WTC11 (cell line): ENCODE results near the gene UMOD. TPM values are rescaled to one million over a fixed set of nuclear protein-coding genes. Genes with fewer than 3 reads are reported as not detected.

Source experiments
- ATAC-seq: fragments of 200-7000 bp; cut with Tn5 transposase; 2 replicates; pipeline ENCODE4 v1.10.0; 2021; ENCODE audit warnings: mild to moderate bottlenecking, moderate library complexity
- CTCF ChIA-PET: fragments of 300-600 bp; sonication (Branson Sonifier 250); formaldehyde crosslinking; loops from one replicate; lab custom pipeline; 2021; ENCODE audit warnings: antibody characterized with exemption; lab: Charles Lee
- POLR2A ChIA-PET: fragments of 350-600 bp; sonication (Branson Sonifier 250); formaldehyde crosslinking; loops from one replicate; lab custom pipeline; 2021; ENCODE audit warnings: antibody characterized with exemption; lab: Charles Lee
- DNase-seq: peaks from one replicate; pipeline ENCODE4 v3.0.0; 2021; ENCODE audit warnings: low spot score
- H3K27ac Mint-ChIP-seq: 2 replicates; pipeline ENCODE4 v1.8.0; 2021; ENCODE audit warnings: mixed read lengths
- H3K27me3 Mint-ChIP-seq: 2 replicates; pipeline ENCODE4 v1.8.0; 2021; ENCODE audit warnings: low read depth, mild to moderate bottlenecking, moderate library complexity, mixed read lengths
- H3K36me3 Mint-ChIP-seq: 2 replicates; pipeline ENCODE4 v1.8.0; 2021; ENCODE audit warnings: mixed read lengths
- H3K4me1 Mint-ChIP-seq: 2 replicates; pipeline ENCODE4 v1.8.0; 2022; ENCODE audit warnings: mixed read lengths
- H3K4me3 Mint-ChIP-seq: 2 replicates; pipeline ENCODE4 v1.8.0; 2021; ENCODE audit warnings: mild to moderate bottlenecking, moderate library complexity, mixed read lengths
- H3K9me3 Mint-ChIP-seq: 2 replicates; pipeline ENCODE4 v1.8.0; 2021; ENCODE audit warnings: mixed read lengths
- ATF6 ChIP-seq: sonication (generic); formaldehyde crosslinking; IDR thresholded peaks from 2 replicates; pipeline ENCODE4 v1.8.1; 2023; ENCODE audit warnings: mild to moderate bottlenecking, missing genetic modification reagents
- ETV6 ChIP-seq: sonication (generic); formaldehyde crosslinking; IDR thresholded peaks from 2 replicates; pipeline ENCODE4 v1.8.1; 2022; ENCODE audit warnings: mild to moderate bottlenecking, missing genetic modification reagents
- FOXP4 ChIP-seq: sonication (generic); formaldehyde crosslinking; IDR thresholded peaks from 2 replicates; pipeline ENCODE4 v1.8.0; 2022; ENCODE audit warnings: mild to moderate bottlenecking, missing genetic modification reagents
- GABPB1 ChIP-seq: sonication (generic); formaldehyde crosslinking; IDR thresholded peaks from 2 replicates; pipeline ENCODE4 v1.8.1; 2023; ENCODE audit warnings: mild to moderate bottlenecking, missing genetic modification reagents
- JAZF1 ChIP-seq: fragments of 250-450 bp; sonication (Bioruptor Pico); IDR thresholded peaks from 2 replicates; pipeline ENCODE4 v1.9.0; 2021; ENCODE audit warnings: moderate library complexity, mild to moderate bottlenecking, inconsistent platforms
- MLX ChIP-seq: sonication (generic); formaldehyde crosslinking; IDR thresholded peaks from 2 replicates; pipeline ENCODE4 v1.8.1; 2023; ENCODE audit warnings: mild to moderate bottlenecking, missing genetic modification reagents, moderate library complexity
- NFE2L1 ChIP-seq: sonication (generic); formaldehyde crosslinking; IDR thresholded peaks from 2 replicates; pipeline ENCODE4 v1.8.1; 2023; ENCODE audit warnings: missing genetic modification reagents
- OVOL2 ChIP-seq: fragments of 250-450 bp; sonication (Bioruptor Pico); IDR thresholded peaks from 2 replicates; pipeline ENCODE4 v1.9.0; 2021; ENCODE audit warnings: mild to moderate bottlenecking, borderline replicate concordance
- PRRX2 ChIP-seq: fragments of 250-450 bp; sonication (Bioruptor Pico); IDR thresholded peaks from 2 replicates; pipeline ENCODE4 v1.8.0; 2021; ENCODE audit warnings: mild to moderate bottlenecking
- RELA ChIP-seq: sonication (generic); formaldehyde crosslinking; IDR thresholded peaks from 2 replicates; pipeline ENCODE4 v1.8.1; 2022; ENCODE audit warnings: missing genetic modification reagents, mild to moderate bottlenecking, borderline replicate concordance
- SOX15 ChIP-seq: fragments of 250-450 bp; sonication (Bioruptor Pico); IDR thresholded peaks from 2 replicates; pipeline ENCODE4 v1.9.0; 2021; ENCODE audit warnings: mild to moderate bottlenecking
- TCF7 ChIP-seq: sonication (generic); formaldehyde crosslinking; IDR thresholded peaks from 2 replicates; pipeline ENCODE4 v1.8.0; 2022; ENCODE audit warnings: mild to moderate bottlenecking, low read depth, missing genetic modification reagents, moderate library complexity
- ZNF232 ChIP-seq: sonication (generic); formaldehyde crosslinking; IDR thresholded peaks from 2 replicates; pipeline ENCODE4 v1.8.0; 2022; ENCODE audit warnings: mild to moderate bottlenecking, missing genetic modification reagents
- ZNF423 ChIP-seq: fragments of 250-450 bp; sonication (Bioruptor Pico); IDR thresholded peaks from 2 replicates; pipeline ENCODE4 v2.1.2; 2022; ENCODE audit warnings: mild to moderate bottlenecking, moderate library complexity
- total RNA-seq: library from RNA; stranded (reverse); gene quantifications from 3 replicates; pipeline ENCODE4 v1.2.3, GENCODE V29; 2021
- TF ChIP-seq, protein P1 (sequence below): sonication (generic); formaldehyde crosslinking; IDR thresholded peaks from 2 replicates; pipeline ENCODE4 v1.8.1; 2023; ENCODE audit warnings: mild to moderate bottlenecking, missing genetic modification reagents
- TF ChIP-seq, protein P2 (sequence below): sonication (generic); formaldehyde crosslinking; IDR thresholded peaks from 2 replicates; pipeline ENCODE4 v1.8.0; 2022; ENCODE audit warnings: mild to moderate bottlenecking, missing genetic modification reagents
- TF ChIP-seq, protein P3 (sequence below): sonication (generic); formaldehyde crosslinking; IDR thresholded peaks from 2 replicates; pipeline ENCODE4 v1.8.0; 2022; ENCODE audit warnings: missing genetic modification reagents

The UMOD gene
- total RNA-seq, 1 experiment from 2014 or later, result not detected

DNA sequence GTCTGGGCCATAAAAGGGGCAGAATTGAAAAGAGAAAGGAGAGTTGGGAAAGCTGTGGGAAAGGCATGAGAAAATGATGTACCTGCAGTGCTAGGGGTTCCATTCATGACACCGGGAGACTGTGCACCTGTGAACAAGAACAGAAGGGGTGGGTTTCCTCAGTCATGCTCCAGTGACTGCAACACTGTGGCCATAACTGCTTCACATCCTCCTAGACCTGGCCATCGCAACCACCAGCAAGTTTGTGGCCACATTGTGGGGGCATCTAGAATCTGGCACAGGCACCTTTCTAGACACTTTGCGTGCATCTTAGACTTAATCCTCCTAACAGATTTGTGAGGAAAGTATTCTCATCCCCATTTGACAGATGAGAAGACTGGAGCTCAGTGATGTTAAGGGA lies 37.9 kb downstream of the UMOD start:
- Mint-ChIP-seq H3K36me3 (no peaks in the 10 kb centered on the region), H3K4me3 (no peak overlapping the region), H3K27ac (no peak overlapping the region), H3K27me3 (no peaks in the 10 kb centered on the region)
- TF ChIP-seq, protein P1, sequence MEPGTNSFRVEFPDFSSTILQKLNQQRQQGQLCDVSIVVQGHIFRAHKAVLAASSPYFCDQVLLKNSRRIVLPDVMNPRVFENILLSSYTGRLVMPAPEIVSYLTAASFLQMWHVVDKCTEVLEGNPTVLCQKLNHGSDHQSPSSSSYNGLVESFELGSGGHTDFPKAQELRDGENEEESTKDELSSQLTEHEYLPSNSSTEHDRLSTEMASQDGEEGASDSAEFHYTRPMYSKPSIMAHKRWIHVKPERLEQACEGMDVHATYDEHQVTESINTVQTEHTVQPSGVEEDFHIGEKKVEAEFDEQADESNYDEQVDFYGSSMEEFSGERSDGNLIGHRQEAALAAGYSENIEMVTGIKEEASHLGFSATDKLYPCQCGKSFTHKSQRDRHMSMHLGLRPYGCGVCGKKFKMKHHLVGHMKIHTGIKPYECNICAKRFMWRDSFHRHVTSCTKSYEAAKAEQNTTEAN (CRISPR knock-in tag), result no peak
- TF ChIP-seq, protein P2, sequence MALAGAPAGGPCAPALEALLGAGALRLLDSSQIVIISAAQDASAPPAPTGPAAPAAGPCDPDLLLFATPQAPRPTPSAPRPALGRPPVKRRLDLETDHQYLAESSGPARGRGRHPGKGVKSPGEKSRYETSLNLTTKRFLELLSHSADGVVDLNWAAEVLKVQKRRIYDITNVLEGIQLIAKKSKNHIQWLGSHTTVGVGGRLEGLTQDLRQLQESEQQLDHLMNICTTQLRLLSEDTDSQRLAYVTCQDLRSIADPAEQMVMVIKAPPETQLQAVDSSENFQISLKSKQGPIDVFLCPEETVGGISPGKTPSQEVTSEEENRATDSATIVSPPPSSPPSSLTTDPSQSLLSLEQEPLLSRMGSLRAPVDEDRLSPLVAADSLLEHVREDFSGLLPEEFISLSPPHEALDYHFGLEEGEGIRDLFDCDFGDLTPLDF (CRISPR knock-in tag), result no peak
- no peak for TF ChIP-seq ZNF232
- no peak for TF ChIP-seq JAZF1 (CRISPR knock-in tag)
- TF ChIP-seq ETV6 (CRISPR knock-in tag), result no peak
- TF ChIP-seq GABPB1 (CRISPR knock-in tag), result no peak
- TF ChIP-seq OVOL2 (CRISPR knock-in tag), result no peak
- TF ChIP-seq TCF7 (CRISPR knock-in tag), result no peak
- no peak for TF ChIP-seq SOX15 (CRISPR knock-in tag)
- no peak for TF ChIP-seq ATF6
- no peak for TF ChIP-seq FOXP4 (CRISPR knock-in tag)
- no peak for TF ChIP-seq NFE2L1 (CRISPR knock-in tag)
- TF ChIP-seq, protein P3, sequence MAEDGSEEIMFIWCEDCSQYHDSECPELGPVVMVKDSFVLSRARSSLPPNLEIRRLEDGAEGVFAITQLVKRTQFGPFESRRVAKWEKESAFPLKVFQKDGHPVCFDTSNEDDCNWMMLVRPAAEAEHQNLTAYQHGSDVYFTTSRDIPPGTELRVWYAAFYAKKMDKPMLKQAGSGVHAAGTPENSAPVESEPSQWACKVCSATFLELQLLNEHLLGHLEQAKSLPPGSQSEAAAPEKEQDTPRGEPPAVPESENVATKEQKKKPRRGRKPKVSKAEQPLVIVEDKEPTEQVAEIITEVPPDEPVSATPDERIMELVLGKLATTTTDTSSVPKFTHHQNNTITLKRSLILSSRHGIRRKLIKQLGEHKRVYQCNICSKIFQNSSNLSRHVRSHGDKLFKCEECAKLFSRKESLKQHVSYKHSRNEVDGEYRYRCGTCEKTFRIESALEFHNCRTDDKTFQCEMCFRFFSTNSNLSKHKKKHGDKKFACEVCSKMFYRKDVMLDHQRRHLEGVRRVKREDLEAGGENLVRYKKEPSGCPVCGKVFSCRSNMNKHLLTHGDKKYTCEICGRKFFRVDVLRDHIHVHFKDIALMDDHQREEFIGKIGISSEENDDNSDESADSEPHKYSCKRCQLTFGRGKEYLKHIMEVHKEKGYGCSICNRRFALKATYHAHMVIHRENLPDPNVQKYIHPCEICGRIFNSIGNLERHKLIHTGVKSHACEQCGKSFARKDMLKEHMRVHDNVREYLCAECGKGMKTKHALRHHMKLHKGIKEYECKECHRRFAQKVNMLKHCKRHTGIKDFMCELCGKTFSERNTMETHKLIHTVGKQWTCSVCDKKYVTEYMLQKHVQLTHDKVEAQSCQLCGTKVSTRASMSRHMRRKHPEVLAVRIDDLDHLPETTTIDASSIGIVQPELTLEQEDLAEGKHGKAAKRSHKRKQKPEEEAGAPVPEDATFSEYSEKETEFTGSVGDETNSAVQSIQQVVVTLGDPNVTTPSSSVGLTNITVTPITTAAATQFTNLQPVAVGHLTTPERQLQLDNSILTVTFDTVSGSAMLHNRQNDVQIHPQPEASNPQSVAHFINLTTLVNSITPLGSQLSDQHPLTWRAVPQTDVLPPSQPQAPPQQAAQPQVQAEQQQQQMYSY (CRISPR knock-in tag), result no peak
- no peak for TF ChIP-seq PRRX2 (CRISPR knock-in tag)
- TF ChIP-seq ZNF423, result no peak
- TF ChIP-seq RELA (CRISPR knock-in tag), result no peak
- no peak for TF ChIP-seq MLX (CRISPR knock-in tag)
- TF ChIP-seq, all 79 proteins: peak for 0
- ChIA-PET CTCF (interaction anchor here (1.9 to 2.3 kb wide), 2 partner anchors 14 to 407 kb away, joined by 5 to 9 read pairs; no protein-coding TSS in a partner anchor), POLR2A (no interaction called here)
- no peak for ATAC-seq
- Mint-ChIP-seq H3K4me1 (peaks cover 10% of the 10 kb centered on the region), H3K9me3 (peaks cover 17% of the 10 kb centered on the region)
- no peak for DNase-seq
